HFFc6 (cell line): ENCODE data around the gene HDAC9. TPM values are rescaled to one million over a fixed set of nuclear protein-coding genes. Genes with fewer than 3 reads are reported as not detected.

Experiments used
- DNase-seq: peaks from one replicate; pipeline ENCODE4 v3.0.0-alpha.2; 2018
- H3K27ac Mint-ChIP-seq: 2 replicates; pipeline ENCODE4 v1.8.0; 2020; ENCODE audit warnings: mild to moderate bottlenecking, mixed read lengths
- H3K27me3 Mint-ChIP-seq: 2 replicates; pipeline ENCODE4 v1.8.0; 2021; ENCODE audit warnings: mild to moderate bottlenecking, moderate library complexity, mixed read lengths; ENCODE audit not compliant: insufficient read depth
- H3K36me3 Mint-ChIP-seq: 2 replicates; pipeline ENCODE4 v1.8.0; 2021; ENCODE audit warnings: low read depth, mixed read lengths
- H3K4me1 Mint-ChIP-seq: 2 replicates; pipeline ENCODE4 v1.8.0; 2020; ENCODE audit warnings: low read depth, mixed read lengths
- H3K4me3 Mint-ChIP-seq: 2 replicates; pipeline ENCODE4 v1.8.0; 2020; ENCODE audit warnings: mild to moderate bottlenecking, moderate library complexity, mixed read lengths
- H3K9me3 Mint-ChIP-seq: 2 replicates; pipeline ENCODE4 v1.8.0; 2020; ENCODE audit warnings: mild to moderate bottlenecking, mixed read lengths
- CTCF ChIP-seq: fragments of 200-600 bp; sonication (generic); IDR thresholded peaks from 2 replicates; pipeline ENCODE4 v1.5.0; 2021; ENCODE audit warnings: antibody characterized with exemption, mild to moderate bottlenecking
- total RNA-seq, 6 experiments: library from RNA; stranded (reverse); fragmentation: NEBNext Ultra II Directional; extraction: Animal tissue kit (Norgen Biotek cat#: 25700); gene quantifications; 2 replicates in 1 of 6; 3 replicates in 5 of 6; pipeline ENCODE4 v1.2.3, GENCODE V29; 2021

HDAC9 gene
- total RNA-seq, 6 experiments from 2014 or later = 11.5 to 29.2 (median 13.2) TPM

GRCh38 chr7:18607025-18607424 lies 111.5 kb downstream of the HDAC9 start:
- Mint-ChIP-seq H3K27ac (no peak overlapping the region), H3K27me3 (no peaks in the 10 kb centered on the region; the same call in 1 of the 2 replicates), H3K36me3 (peaks cover 42% of the 10 kb centered on the region), H3K9me3 (peaks cover 41% of the 10 kb centered on the region), H3K4me3 (no peak overlapping the region), H3K4me1 (0 out of 2 replicates have a peak, but pooled peaks cover 7% of the 10 kb centered on the region)
- DNase-seq = no peak
- TF ChIP-seq CTCF = no peak

DNA sequence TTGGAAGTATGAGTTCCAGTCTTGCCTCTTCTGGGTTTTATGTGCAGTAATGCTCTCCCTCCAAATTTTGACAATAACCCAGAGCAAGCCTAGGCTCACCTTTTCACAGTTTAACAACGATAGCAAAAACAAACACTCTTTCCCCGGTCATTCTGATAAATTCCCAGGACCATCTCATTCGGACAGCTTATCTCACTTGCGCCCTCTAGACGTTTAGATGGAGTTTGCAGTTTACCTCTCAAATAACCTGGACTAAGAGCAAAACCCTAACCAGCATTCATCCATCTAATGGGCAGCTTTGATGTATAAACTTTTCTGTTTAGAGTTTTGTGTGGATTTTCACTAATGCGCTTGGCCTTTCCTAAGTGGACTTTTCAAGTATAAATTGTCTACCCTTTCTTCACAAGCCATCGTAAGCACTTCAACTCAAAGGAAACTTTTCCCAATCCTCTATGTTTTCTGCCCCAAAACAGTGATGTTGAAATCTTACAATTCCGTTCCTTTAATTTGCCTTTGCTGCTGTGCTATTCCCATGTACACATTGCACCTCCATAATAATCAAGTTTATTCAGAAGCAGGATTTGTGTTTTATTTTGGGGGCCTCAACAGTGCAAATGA lies 114.9 kb downstream of the HDAC9 start:
- Mint-ChIP-seq H3K36me3 (peaks cover 17% of the 10 kb centered on the region), H3K27ac (no peak overlapping the region), H3K4me3 (no peak overlapping the region), H3K9me3 (peaks cover 7% of the 10 kb centered on the region), H3K4me1 (0 out of 2 replicates have a peak, but pooled peaks cover 7% of the 10 kb centered on the region), H3K27me3 (no peaks in the 10 kb centered on the region)
- peak; percentile 7 for DNase-seq
- TF ChIP-seq CTCF = peak; percentile 67

DNA sequence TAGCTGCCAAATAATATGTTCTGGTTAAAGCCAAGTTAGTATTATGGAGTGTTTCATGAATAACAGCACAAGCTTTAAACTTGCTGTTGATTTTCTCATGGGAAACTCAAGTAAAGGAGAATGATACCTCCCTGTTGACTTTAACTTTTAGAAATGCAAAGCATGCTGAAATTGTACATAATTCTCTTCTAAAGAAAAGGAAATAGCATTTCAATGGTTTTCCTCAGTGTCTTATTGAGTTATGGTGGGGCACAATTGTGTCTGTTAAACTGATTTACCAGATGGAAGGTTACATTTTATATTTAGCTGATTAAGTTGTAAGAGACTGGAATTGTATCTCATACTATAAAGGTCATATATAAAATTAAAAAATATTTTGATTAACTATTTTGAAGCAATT lies 119.3 kb downstream of the HDAC9 start:
- DNase-seq = no peak
- no peaks in the 10 kb centered on the region for H3K9me3 Mint-ChIP-seq
- H3K36me3 Mint-ChIP-seq = peaks cover 10% of the 10 kb centered on the region; the same call in 1 of the 2 replicates
- H3K27me3 Mint-ChIP-seq = no peaks in the 10 kb centered on the region; the same call in 1 of the 2 replicates
- H3K27ac Mint-ChIP-seq = no peak overlapping the region
- H3K4me3 Mint-ChIP-seq = no peak overlapping the region
- TF ChIP-seq CTCF = no peak
- no peaks in the 10 kb centered on the region for H3K4me1 Mint-ChIP-seq

GRCh38 chr7:18619311-18619710 lies 123.8 kb downstream of the HDAC9 start:
- Mint-ChIP-seq H3K9me3 (no peaks in the 10 kb centered on the region), H3K36me3 (peaks cover 2% of the 10 kb centered on the region; the same call in 1 of the 2 replicates), H3K4me3 (no peak overlapping the region), H3K4me1 (no peaks in the 10 kb centered on the region), H3K27ac (no peak overlapping the region), H3K27me3 (no peaks in the 10 kb centered on the region; the same call in 1 of the 2 replicates)
- no peak for DNase-seq
- no peak for TF ChIP-seq CTCF

GRCh38 chr7:18623389-18623788 lies 127.8 kb downstream of the HDAC9 start:
- Mint-ChIP-seq H3K36me3 (no peaks in the 10 kb centered on the region), H3K9me3 (no peaks in the 10 kb centered on the region), H3K4me1 (no peaks in the 10 kb centered on the region), H3K27ac (no peak overlapping the region), H3K4me3 (no peak overlapping the region), H3K27me3 (no peaks in the 10 kb centered on the region; the same call in 1 of the 2 replicates)
- TF ChIP-seq CTCF = no peak
- no peak for DNase-seq
